ENCODE data around the gene MOV10L1. TPM values are rescaled to one million over a fixed set of nuclear protein-coding genes. Genes with fewer than 3 reads are reported as not detected.

Gene MOV10L1
- total RNA-seq, 5 donors from 2014 or later (not counting 1 experiment from before 2014, with no cell fraction given) = 0.44 TPM; not detected in 4

DNA sequence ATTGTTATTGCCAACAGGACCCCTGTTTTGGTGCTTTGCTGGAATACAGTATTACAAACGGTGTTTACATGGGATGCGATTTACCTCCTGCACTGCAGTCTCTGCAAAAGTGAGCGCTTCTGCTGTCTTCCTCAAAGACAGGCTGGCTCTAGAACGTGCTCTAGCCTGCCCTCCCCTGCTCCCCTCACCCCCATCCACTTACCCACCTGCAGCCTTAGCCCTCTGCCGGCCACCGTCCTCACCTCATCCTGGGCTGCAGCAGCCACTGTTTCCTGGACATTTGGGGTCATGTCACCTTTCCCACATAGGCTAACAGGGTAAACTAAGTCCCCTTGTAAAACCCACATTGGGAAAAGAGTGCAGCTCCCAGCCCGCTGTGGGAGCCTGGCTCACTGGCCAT lies 71.1 kb downstream of the MOV10L1 start:
- Histone ChIP-seq H3K9me3 (no peaks in the 10 kb centered on the region), H3K36me3 (ENCODE audit: control insufficient read depth in 2 of 2, extremely low read depth in 1 of 2, insufficient read depth in 1 of 2, low read length in 1 of 2) (no peaks in the 10 kb centered on the region), H3K4me1 (ENCODE audit: control insufficient read depth in 1 of 2, extremely low read depth in 1 of 2, insufficient read depth in 2 of 2, low read length in 2 of 2) (no peaks in the 10 kb centered on the region), H3K4me3 (ENCODE audit: control insufficient read depth in 1 of 2, extremely low read depth in 1 of 2, low read length in 1 of 2) (no peak overlapping the region), H3K27ac (ENCODE audit: low read length) (no peak overlapping the region), H3K27me3 (replicated peaks in 1 of 2; ENCODE audit: control insufficient read depth in 2 of 2, extremely low read depth in 1 of 2, insufficient read depth in 2 of 2, low read length in 1 of 2) (peaks cover 0 to 59% of the 10 kb centered on the region in 2 experiments)
- Mint-ChIP-seq H3K4me3 (no peak overlapping the region), H3K36me3 (no peaks in the 10 kb centered on the region), H3K9me3 (no peaks in the 10 kb centered on the region), H3K4me1 (no peaks in the 10 kb centered on the region), H3K27me3 (peaks cover 20 to 30% of the 10 kb centered on the region in 2 donors), H3K27ac (no peak overlapping the region)
- no peak for DNase-seq
- no peak for ATAC-seq (replicated peaks in 1 of 4)
- CTCF ChIA-PET = interaction anchor here in 1 of 2 donors (0.6 kb wide), 1 partner anchor 365 kb away, joined by 4 read pairs; the partner anchor contains the start of gene SCO2
- 89% methylated on average over 7 of the region's 7 CpGs for WGBS (ENCODE audit: insufficient coverage)
- POLR2A ChIA-PET = no interaction called here

GRCh38 chr22:50161508-50162390 lies 71.9 kb downstream of the MOV10L1 start:
- no peak for ATAC-seq (replicated peaks in 1 of 4)
- peaks cover 20 to 30% of the 10 kb centered on the region in 2 donors for H3K27me3 Mint-ChIP-seq
- Histone ChIP-seq H3K4me1 (ENCODE audit: control insufficient read depth in 1 of 2, extremely low read depth in 1 of 2, insufficient read depth in 2 of 2, low read length in 2 of 2) (no peaks in the 10 kb centered on the region), H3K4me3 (ENCODE audit: control insufficient read depth in 1 of 2, extremely low read depth in 1 of 2, low read length in 1 of 2) (no peak overlapping the region), H3K27ac (ENCODE audit: low read length) (no peak overlapping the region), H3K27me3 (replicated peaks in 1 of 2; ENCODE audit: control insufficient read depth in 2 of 2, extremely low read depth in 1 of 2, insufficient read depth in 2 of 2, low read length in 1 of 2) (peaks cover 0 to 59% of the 10 kb centered on the region in 2 experiments), H3K36me3 (ENCODE audit: control insufficient read depth in 2 of 2, extremely low read depth in 1 of 2, insufficient read depth in 1 of 2, low read length in 1 of 2) (no peaks in the 10 kb centered on the region), H3K9me3 (no peaks in the 10 kb centered on the region)
- ChIA-PET POLR2A (no interaction called here), CTCF (interaction anchor here in 1 of 2 donors (0.6 kb wide), 1 partner anchor 220 kb away, joined by 4 read pairs; no protein-coding TSS in a partner anchor)
- no peaks in the 10 kb centered on the region for H3K4me1 Mint-ChIP-seq
- H3K9me3 Mint-ChIP-seq = no peaks in the 10 kb centered on the region
- H3K36me3 Mint-ChIP-seq = no peaks in the 10 kb centered on the region
- no peak overlapping the region for H3K4me3 Mint-ChIP-seq
- no peak for DNase-seq
- WGBS (ENCODE audit: insufficient coverage) = 81% methylated on average over 18 of the region's 23 CpGs
- H3K27ac Mint-ChIP-seq = no peak overlapping the region

GRCh38 chr22:50162391-50162956 lies 72.7 kb downstream of the MOV10L1 start:
- ATAC-seq (replicated peaks in 1 of 4) (no peak), DNase-seq (no peak)
- Mint-ChIP-seq H3K4me3 (no peak overlapping the region), H3K36me3 (no peaks in the 10 kb centered on the region), H3K27me3 (peaks cover 18 to 27% of the 10 kb centered on the region in 2 donors), H3K9me3 (no peaks in the 10 kb centered on the region), H3K27ac (no peak overlapping the region), H3K4me1 (no peaks in the 10 kb centered on the region)
- WGBS (ENCODE audit: insufficient coverage) = 72% methylated on average over 10 of the region's 10 CpGs
- ChIA-PET POLR2A (no interaction called here), CTCF (no interaction called here)
- no peak overlapping the region for H3K27ac ChIP-seq (ENCODE audit: low read length)
- H3K9me3 ChIP-seq = no peaks in the 10 kb centered on the region
- H3K4me1 ChIP-seq (ENCODE audit: control insufficient read depth in 1 of 2, extremely low read depth in 1 of 2, insufficient read depth in 2 of 2, low read length in 2 of 2) = no peaks in the 10 kb centered on the region
- H3K4me3 ChIP-seq (ENCODE audit: control insufficient read depth in 1 of 2, extremely low read depth in 1 of 2, low read length in 1 of 2) = no peak overlapping the region
- no peaks in the 10 kb centered on the region for H3K36me3 ChIP-seq (ENCODE audit: control insufficient read depth in 2 of 2, extremely low read depth in 1 of 2, insufficient read depth in 1 of 2, low read length in 1 of 2)
- H3K27me3 ChIP-seq (replicated peaks in 1 of 2; ENCODE audit: control insufficient read depth in 2 of 2, extremely low read depth in 1 of 2, insufficient read depth in 2 of 2, low read length in 1 of 2) = peaks cover 0 to 62% of the 10 kb centered on the region in 2 experiments

GRCh38 chr22:50165436-50166123 lies 75.8 kb downstream of the MOV10L1 start:
- no peak for DNase-seq
- POLR2A ChIA-PET = no interaction called here

GRCh38 chr22:50167689-50168489 lies 78.1 kb downstream of the MOV10L1 start:
- H3K27me3 Mint-ChIP-seq = peaks cover 27 to 42% of the 10 kb centered on the region in 2 donors
- H3K4me3 Mint-ChIP-seq = peak overlapping the region in 1 of 3 donors; percentile 46
- Histone ChIP-seq H3K9me3 (no peaks in the 10 kb centered on the region), H3K27me3 (replicated peaks in 1 of 2; ENCODE audit: control insufficient read depth in 2 of 2, extremely low read depth in 1 of 2, insufficient read depth in 2 of 2, low read length in 1 of 2) (peaks cover 4 to 55% of the 10 kb centered on the region in 2 experiments), H3K4me3 (ENCODE audit: control insufficient read depth in 1 of 2, extremely low read depth in 1 of 2, low read length in 1 of 2) (no peak overlapping the region), H3K4me1 (ENCODE audit: control insufficient read depth in 1 of 2, extremely low read depth in 1 of 2, insufficient read depth in 2 of 2, low read length in 2 of 2) (peaks cover 0 to 6% of the 10 kb centered on the region in 2 experiments), H3K27ac (ENCODE audit: low read length) (no peak overlapping the region), H3K36me3 (ENCODE audit: control insufficient read depth in 2 of 2, extremely low read depth in 1 of 2, insufficient read depth in 1 of 2, low read length in 1 of 2) (no peaks in the 10 kb centered on the region)
- ChIA-PET POLR2A (no interaction called here), CTCF (interaction anchor here (0.5 to 0.6 kb wide), 2 partner anchors 60 to 501 kb away, joined by 3 to 6 read pairs; no protein-coding TSS in a partner anchor)
- H3K4me1 Mint-ChIP-seq = peaks cover 4 to 12% (median 6%) of the 10 kb centered on the region in 3 donors
- H3K9me3 Mint-ChIP-seq = no peaks in the 10 kb centered on the region
- ATAC-seq (replicated peaks in 1 of 4) = no peak
- no peaks in the 10 kb centered on the region for H3K36me3 Mint-ChIP-seq
- no peak for DNase-seq
- 72% methylated on average over 10 of the region's 11 CpGs for WGBS (ENCODE audit: insufficient coverage)
- no peak overlapping the region for H3K27ac Mint-ChIP-seq

More at GRCh38 chr22:50165436-50166123, 75.8 kb downstream of the MOV10L1 start:
- no peak overlapping the region for H3K27ac ChIP-seq (ENCODE audit: low read length)
- H3K36me3 ChIP-seq (ENCODE audit: control insufficient read depth in 2 of 2, extremely low read depth in 1 of 2, insufficient read depth in 1 of 2, low read length in 1 of 2) = no peaks in the 10 kb centered on the region
- peaks cover 2 to 8% (median 6%) of the 10 kb centered on the region in 3 donors for H3K4me1 Mint-ChIP-seq
- no peak overlapping the region for H3K4me3 Mint-ChIP-seq
- no peak overlapping the region for H3K4me3 ChIP-seq (ENCODE audit: control insufficient read depth in 1 of 2, extremely low read depth in 1 of 2, low read length in 1 of 2)
- H3K9me3 ChIP-seq = no peaks in the 10 kb centered on the region
- ATAC-seq (replicated peaks in 1 of 4) = no peak
- peaks cover 0 to 6% of the 10 kb centered on the region in 2 experiments for H3K4me1 ChIP-seq (ENCODE audit: control insufficient read depth in 1 of 2, extremely low read depth in 1 of 2, insufficient read depth in 2 of 2, low read length in 2 of 2)
- peaks cover 4 to 57% of the 10 kb centered on the region in 2 experiments for H3K27me3 ChIP-seq (replicated peaks in 1 of 2; ENCODE audit: control insufficient read depth in 2 of 2, extremely low read depth in 1 of 2, insufficient read depth in 2 of 2, low read length in 1 of 2)
- H3K36me3 Mint-ChIP-seq = no peaks in the 10 kb centered on the region
- no peak overlapping the region for H3K27ac Mint-ChIP-seq
- CTCF ChIA-PET = no interaction called here
- WGBS (ENCODE audit: insufficient coverage) = 93% methylated on average over 27 of the region's 28 CpGs
- peaks cover 25 to 34% of the 10 kb centered on the region in 2 donors for H3K27me3 Mint-ChIP-seq
- H3K9me3 Mint-ChIP-seq = no peaks in the 10 kb centered on the region
